GM18909 (cell line): ENCODE results near the gene PPP2R5D.
"Not testable (repeated sequence)": the region's sequence is repeated elsewhere in the genome, so short reads cannot be mapped to it uniquely, and the experiment has no call there.

Experiments used
- ATAC-seq: cut with Tn5 transposase; IDR thresholded peaks from one replicate; pipeline ENCODE4 v1.9.1; 2021; ENCODE audit warnings: mild to moderate bottlenecking; ENCODE audit not compliant: unreplicated experiment, poor library complexity

Gene PPP2R5D

GRCh38 chr6:42988486-42989020 is 4.2 kb downstream of the PPP2R5D start:
- ATAC-seq: no peak

GRCh38 chr6:42989923-42990322 is 5.6 kb downstream of the PPP2R5D start:
- ATAC-seq: no peak

- no peak for ATAC-seq
These were observed 9.1 kb downstream of the PPP2R5D start for GRCh38 chr6:42993445-42993844.

- ATAC-seq: no peak
These were observed 12.1 kb downstream of the PPP2R5D start for GRCh38 chr6:42996513-42996912.

- ATAC-seq: not testable (repeated sequence)
These were observed 13.8 kb downstream of the PPP2R5D start for GRCh38 chr6:42998205-42998604.

GRCh38 chr6:43001843-43002242 is 17.5 kb downstream of the PPP2R5D start:
- ATAC-seq: no peak

- no peak for ATAC-seq
These were observed 21.5 kb downstream of the PPP2R5D start for GRCh38 chr6:43005844-43006243.

GRCh38 chr6:43006251-43006650 is 21.9 kb downstream of the PPP2R5D start:
- ATAC-seq: no peak

GRCh38 chr6:43007126-43007525 is 22.8 kb downstream of the PPP2R5D start:
- no peak for ATAC-seq

- ATAC-seq: no peak
These were observed 24.8 kb downstream of the PPP2R5D start for GRCh38 chr6:43009124-43009523.

- no peak for ATAC-seq
These were observed 26.8 kb downstream of the PPP2R5D start for GRCh38 chr6:43011207-43011606.

- ATAC-seq: no peak
These were observed 28.0 kb downstream of the PPP2R5D start for GRCh38 chr6:43012364-43012763.

GRCh38 chr6:43013097-43013842 is 28.9 kb downstream of the PPP2R5D start:
- peak; percentile 4 for ATAC-seq

- peak; percentile 92 for ATAC-seq
These were observed 29.6 kb downstream of the PPP2R5D start, which contains the start of the genes KLHDC3 and MEA1 for GRCh38 chr6:43013843-43014433. Gene KLHDC3, plus strand, starts transcription at chr6:43014249. Its CDS starts 2,944 bp downstream, at chr6:43017193. Gene MEA1, minus strand, starts transcription at chr6:43013946. Its CDS starts 133 bp downstream, at chr6:43013813.

GRCh38 chr6:43014434-43014909 is 30.1 kb downstream of the PPP2R5D start:
- ATAC-seq: no peak

- ATAC-seq: no peak
These were observed 32.0 kb downstream of the PPP2R5D start for GRCh38 chr6:43016176-43016942.

GRCh38 chr6:43016943-43017334 is 32.6 kb downstream of the PPP2R5D start:
- ATAC-seq: no peak

- no peak for ATAC-seq
These were observed 34.8 kb downstream of the PPP2R5D start for GRCh38 chr6:43019152-43019551.

- no peak for ATAC-seq
These were observed 35.8 kb downstream of the PPP2R5D start for GRCh38 chr6:43020052-43020705.

- no peak for ATAC-seq
These were observed 36.5 kb downstream of the PPP2R5D start for GRCh38 chr6:43020847-43021246.
